Cardiac fibroblast (primary cell): ENCODE results near the gene HTR2A.

Experiments used
- DNase-seq, 2 donors: peaks; one replicate each; pipeline versions ENCODE4 v3.0.0 to v3.0.0-alpha.2; 2010; ENCODE audit warnings: low read depth in 2 of 2
- H3K4me3 ChIP-seq, 2 donors: replicated peaks in 1 of 2; 1 replicate in 1 of 2; 2 replicates in 1 of 2; pipeline ENCODE4 v1.5.1; 2011; ENCODE audit warnings: low read depth in 2 of 2, low read length in 2 of 2, mild to moderate bottlenecking in 2 of 2, moderate library complexity in 1 of 2
- TF ChIP-seq, protein P1 (sequence below): IDR thresholded peaks from one replicate; pipeline ENCODE4 v1.5.1; 2011; ENCODE audit warnings: low read depth, mild to moderate bottlenecking, low read length, inconsistent platforms

Gene HTR2A

GRCh38 chr13:46896341-46897137, at the start of gene HTR2A:
TSS of gene HTR2A (minus strand) at chr13:46897053. CDS start at chr13:46895906, 1,147 bp downstream.
- TF ChIP-seq, protein P1, sequence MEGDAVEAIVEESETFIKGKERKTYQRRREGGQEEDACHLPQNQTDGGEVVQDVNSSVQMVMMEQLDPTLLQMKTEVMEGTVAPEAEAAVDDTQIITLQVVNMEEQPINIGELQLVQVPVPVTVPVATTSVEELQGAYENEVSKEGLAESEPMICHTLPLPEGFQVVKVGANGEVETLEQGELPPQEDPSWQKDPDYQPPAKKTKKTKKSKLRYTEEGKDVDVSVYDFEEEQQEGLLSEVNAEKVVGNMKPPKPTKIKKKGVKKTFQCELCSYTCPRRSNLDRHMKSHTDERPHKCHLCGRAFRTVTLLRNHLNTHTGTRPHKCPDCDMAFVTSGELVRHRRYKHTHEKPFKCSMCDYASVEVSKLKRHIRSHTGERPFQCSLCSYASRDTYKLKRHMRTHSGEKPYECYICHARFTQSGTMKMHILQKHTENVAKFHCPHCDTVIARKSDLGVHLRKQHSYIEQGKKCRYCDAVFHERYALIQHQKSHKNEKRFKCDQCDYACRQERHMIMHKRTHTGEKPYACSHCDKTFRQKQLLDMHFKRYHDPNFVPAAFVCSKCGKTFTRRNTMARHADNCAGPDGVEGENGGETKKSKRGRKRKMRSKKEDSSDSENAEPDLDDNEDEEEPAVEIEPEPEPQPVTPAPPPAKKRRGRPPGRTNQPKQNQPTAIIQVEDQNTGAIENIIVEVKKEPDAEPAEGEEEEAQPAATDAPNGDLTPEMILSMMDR: no peak
- DNase-seq: peak; percentile 33 to 55
- peak within 1 kb of the TSS; percentile 32 to 39 for H3K4me3 ChIP-seq

DNA sequence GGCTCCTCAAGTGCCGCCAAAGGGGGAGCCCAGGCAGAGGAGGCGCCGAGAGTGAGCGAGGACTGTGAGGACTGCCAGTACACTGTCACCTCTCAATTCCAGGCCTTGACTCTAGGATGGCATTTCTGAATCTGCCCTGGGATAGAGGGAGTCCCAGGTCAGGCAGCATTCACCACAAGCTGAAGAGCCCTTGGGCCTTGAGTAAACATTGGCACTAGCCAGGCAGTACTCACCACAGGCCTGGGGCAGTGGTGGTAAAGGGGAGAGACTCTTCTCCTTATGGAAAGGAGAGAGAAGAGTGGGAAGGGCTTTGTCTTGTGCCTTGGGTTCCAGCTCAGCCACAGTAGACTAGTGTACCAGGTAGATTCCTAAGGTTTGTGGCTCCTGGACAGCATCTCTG, 39.7 kb upstream of the HTR2A start:
- DNase-seq: no peak
- TF ChIP-seq, protein P1: no peak
- H3K4me3 ChIP-seq: no peak overlapping the region

DNA sequence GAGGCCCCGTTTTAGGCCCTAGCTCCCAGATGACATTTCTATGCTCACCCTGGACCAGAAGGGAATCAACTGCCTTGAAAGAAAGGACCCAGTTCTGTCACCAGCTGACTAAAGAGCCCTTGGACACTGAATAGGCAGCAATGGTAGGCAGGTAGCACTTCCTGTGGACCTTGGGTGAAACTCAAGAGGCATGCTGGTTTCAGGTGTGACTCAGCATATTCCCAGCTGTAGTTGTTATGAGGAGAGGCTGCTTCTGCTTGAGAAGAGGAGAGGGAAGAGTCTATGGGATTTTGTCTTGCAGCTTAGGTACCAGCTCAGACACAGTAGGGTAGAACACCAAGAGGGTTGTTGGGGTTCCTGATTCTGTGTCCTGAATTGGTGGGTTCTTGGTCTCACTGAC, 37.9 kb upstream of the HTR2A start:
- H3K4me3 ChIP-seq: no peak overlapping the region
- TF ChIP-seq, protein P1: no peak
- no peak for DNase-seq

GRCh38 chr13:46926916-46927590, 30.2 kb upstream of the HTR2A start:
- H3K4me3 ChIP-seq: no peak overlapping the region
- TF ChIP-seq, protein P1: no peak
- peak; percentile 16 to 64 for DNase-seq

DNA sequence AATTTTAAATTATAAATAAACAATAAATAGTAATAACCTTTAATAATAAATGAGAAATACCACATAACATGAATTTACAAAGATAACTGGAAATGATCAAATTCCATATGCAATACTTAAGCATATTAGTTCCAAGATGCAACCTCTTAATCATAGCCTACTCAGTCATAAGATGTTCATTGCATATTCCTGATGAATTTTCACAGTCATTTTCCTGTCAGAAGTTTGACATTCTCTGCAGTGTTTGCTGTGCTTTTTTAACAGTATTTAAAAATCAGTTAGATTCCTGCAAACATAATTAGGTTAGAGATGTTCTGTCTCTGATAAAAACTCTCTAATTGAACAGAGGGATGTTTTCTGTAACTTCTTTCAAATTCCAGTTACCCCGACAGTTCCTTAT, 28.6 kb upstream of the HTR2A start:
- H3K4me3 ChIP-seq: no peak overlapping the region
- TF ChIP-seq, protein P1: no peak

DNA sequence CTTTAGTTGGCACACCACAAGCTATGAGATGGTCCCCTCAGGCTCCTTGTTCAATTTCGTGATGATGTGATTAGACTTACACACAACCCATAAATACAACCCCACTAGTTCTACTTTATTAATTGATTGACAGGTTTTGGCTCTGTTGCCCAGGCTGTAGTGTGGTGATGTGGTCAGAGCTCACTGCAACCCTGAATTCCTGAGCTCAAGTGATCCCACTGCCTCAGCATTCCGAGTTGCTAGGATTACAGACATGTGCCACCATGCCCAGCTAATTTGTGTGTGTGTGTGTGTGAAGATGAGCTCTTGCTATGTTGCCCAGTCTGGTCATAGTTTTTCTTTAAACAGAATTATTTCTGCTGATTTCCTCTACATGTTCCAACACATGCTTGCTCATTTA, 17.5 kb upstream of the HTR2A start:
- TF ChIP-seq, protein P1: no peak
- DNase-seq: no peak
- no peak overlapping the region for H3K4me3 ChIP-seq

More for the DNA sequence above, 28.6 kb upstream of the HTR2A start:
- DNase-seq: no peak
